Stomach smooth muscle (tissue), 2 donors: ENCODE measurements around the gene SPAG7.

ENCODE experiments used
- H3K27ac ChIP-seq: one replicate; pipeline ENCODE4 v1.7.0; 2013; ENCODE audit warnings: mild to moderate bottlenecking, low read length, inconsistent platforms
- H3K27me3 ChIP-seq, 2 donors: one replicate each; pipeline ENCODE4 v1.7.0; 2013; ENCODE audit warnings: low read length in 2 of 2; ENCODE audit not compliant: insufficient read depth in 2 of 2, control insufficient read depth in 1 of 2
- H3K36me3 ChIP-seq, 2 donors: one replicate each; pipeline ENCODE4 v1.7.0; 2013; ENCODE audit warnings: low read length in 2 of 2; ENCODE audit not compliant: control insufficient read depth in 2 of 2, insufficient read depth in 2 of 2
- H3K4me1 ChIP-seq: one replicate; pipeline ENCODE4 v1.7.0; 2013; ENCODE audit warnings: low read length; ENCODE audit not compliant: control insufficient read depth, insufficient read depth
- H3K4me3 ChIP-seq, 2 donors: one replicate each; pipeline ENCODE4 v1.7.0; 2013; ENCODE audit warnings: low read length in 2 of 2
- H3K9ac ChIP-seq, 2 donors: one replicate each; pipeline ENCODE4 v1.7.0; 2013; ENCODE audit warnings: low read length in 2 of 2, mild to moderate bottlenecking in 1 of 2
- H3K9me3 ChIP-seq, 2 donors: one replicate each; pipeline ENCODE4 v1.7.0; 2013; ENCODE audit warnings: low read length in 2 of 2; ENCODE audit not compliant: control insufficient read depth in 2 of 2
- donor health status: healthy.
- donor health status: Pancreatic carcinoma.

The SPAG7 gene

DNA sequence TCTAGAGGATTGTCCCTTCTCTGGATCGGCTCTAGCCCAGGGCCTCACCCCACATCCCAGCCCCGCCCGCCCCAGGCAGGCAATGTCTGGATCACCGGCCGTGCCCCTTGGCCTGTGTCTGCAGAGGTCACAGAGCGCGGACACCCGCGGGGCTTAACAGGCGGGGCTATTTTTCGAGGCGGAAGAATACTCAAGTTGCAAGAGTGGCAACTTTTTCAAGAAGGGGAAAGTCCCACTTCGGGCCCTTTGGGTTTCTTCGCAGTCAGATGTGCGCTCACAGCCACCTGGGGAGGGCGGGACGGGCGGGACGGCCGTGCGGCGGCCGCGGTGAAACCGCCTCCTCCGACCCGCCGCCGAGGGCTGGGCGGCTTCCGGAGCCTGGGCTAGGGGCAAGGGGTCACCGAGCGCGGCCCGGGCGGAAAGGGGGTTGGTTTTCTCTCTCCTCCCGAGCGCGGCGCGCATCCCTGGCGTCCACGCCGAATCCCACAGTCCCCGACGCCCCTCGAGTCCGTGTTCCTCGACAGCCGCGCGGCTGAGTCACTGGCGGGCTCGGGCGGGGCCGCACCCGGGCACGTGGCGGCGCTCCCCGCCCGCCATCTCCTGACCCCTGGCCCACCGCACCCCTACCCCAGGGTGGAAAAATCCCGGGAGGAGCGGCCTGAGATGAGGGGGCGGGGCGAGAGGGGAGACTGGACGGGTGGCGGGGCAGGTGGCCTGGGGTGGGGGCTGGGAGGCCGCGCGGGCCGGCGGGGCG lies 18.1 kb downstream of the SPAG7 start:
- H3K9me3 ChIP-seq, result no peaks in the 10 kb centered on the region
- H3K4me1 ChIP-seq, result peaks cover 43% of the 10 kb centered on the region
- H3K9ac ChIP-seq, result peak overlapping the region; percentile 68 to 76

DNA sequence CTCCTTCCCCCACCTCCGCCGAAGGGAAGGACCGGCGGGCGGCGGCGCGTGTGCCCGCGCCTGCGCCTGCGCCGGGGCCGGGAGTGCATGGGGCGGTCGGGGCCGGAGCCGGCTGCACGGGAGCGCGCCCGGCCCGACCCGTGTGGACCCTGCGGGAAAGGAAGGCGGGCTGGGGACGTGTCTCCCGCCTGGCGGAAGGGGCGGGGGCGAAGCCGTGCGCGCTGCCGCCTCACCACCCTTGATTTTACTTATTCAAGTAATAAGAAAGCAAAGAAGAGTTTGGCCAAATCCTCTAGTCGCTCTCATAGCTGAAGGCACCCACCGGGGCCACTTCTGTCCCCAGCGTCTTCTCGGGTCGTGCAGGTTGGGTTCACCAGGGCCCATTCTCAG lies 18.7 kb downstream of the SPAG7 start:
- Histone ChIP-seq H3K4me1 (peaks cover 48% of the 10 kb centered on the region), H3K4me3 (peak overlapping the region; percentile 91 to 94), H3K27me3 (no peaks in the 10 kb centered on the region), H3K9ac (peak overlapping the region; percentile 68 to 76), H3K9me3 (no peaks in the 10 kb centered on the region), H3K27ac (peak overlapping the region; percentile 97), H3K36me3 (peaks cover 17 to 19% of the 10 kb centered on the region in 2 donors)

More for the DNA sequence above, 18.1 kb downstream of the SPAG7 start:
- H3K36me3 ChIP-seq, result peaks cover 11 to 15% of the 10 kb centered on the region in 2 donors
- H3K27me3 ChIP-seq, result no peaks in the 10 kb centered on the region
- H3K27ac ChIP-seq, result peak overlapping the region; percentile 97
- H3K4me3 ChIP-seq, result peak overlapping the region; percentile 91 to 94

DNA sequence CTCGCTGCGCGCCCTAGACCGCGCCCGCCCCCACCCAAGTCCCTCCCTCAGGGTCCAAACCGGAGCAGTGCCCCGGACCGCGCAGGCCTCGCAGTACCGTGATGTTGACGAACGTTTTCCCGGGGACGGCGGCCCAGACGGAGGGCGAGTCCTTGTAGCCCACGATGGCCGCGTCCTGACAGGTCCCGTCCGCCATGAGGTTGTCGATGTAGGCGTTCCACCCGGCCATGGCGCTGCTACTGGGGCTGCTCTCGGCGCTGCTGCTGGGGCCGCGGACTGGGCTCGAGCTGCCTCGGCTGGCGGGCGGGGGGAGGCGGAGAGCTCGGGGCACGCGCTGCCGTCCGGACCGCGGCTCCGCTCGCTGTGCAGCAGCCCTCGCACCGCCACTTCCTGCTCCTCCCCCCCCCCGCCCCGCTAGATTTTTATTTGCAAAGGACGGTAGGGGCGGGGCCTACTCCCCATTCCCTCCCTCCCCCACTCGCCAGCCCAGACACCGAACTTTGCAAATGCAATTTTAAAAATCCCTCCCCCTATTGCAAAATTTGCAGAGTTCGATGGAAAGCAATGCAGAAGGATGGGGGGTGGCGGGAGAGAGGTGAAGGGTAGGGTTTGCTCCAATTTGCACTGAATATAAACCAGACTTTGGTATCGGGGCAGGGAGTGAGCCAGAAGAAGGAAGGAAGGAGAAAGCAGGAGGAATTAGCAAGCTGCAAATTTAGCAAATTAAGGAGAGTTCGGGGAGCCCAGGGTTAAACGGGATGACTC lies 19.3 kb downstream of the SPAG7 start, which contains the start of gene PFN1:
TSS of gene PFN1 (minus strand) at position 365 of the 765 bp plus-strand sequence. CDS start at position 229, 136 bp downstream.
- no peaks in the 10 kb centered on the region for H3K27me3 ChIP-seq
- H3K9me3 ChIP-seq, result no peaks in the 10 kb centered on the region
- peak within 1 kb of the TSS; percentile 97 for H3K27ac ChIP-seq
- H3K9ac ChIP-seq, result peak within 1 kb of the TSS; percentile 94 to 100
- H3K4me3 ChIP-seq, result peak within 1 kb of the TSS; percentile 91 to 94
- peaks cover 49% of the 10 kb centered on the region for H3K4me1 ChIP-seq
- peaks cover 19 to 23% of the 10 kb centered on the region in 2 donors for H3K36me3 ChIP-seq

DNA sequence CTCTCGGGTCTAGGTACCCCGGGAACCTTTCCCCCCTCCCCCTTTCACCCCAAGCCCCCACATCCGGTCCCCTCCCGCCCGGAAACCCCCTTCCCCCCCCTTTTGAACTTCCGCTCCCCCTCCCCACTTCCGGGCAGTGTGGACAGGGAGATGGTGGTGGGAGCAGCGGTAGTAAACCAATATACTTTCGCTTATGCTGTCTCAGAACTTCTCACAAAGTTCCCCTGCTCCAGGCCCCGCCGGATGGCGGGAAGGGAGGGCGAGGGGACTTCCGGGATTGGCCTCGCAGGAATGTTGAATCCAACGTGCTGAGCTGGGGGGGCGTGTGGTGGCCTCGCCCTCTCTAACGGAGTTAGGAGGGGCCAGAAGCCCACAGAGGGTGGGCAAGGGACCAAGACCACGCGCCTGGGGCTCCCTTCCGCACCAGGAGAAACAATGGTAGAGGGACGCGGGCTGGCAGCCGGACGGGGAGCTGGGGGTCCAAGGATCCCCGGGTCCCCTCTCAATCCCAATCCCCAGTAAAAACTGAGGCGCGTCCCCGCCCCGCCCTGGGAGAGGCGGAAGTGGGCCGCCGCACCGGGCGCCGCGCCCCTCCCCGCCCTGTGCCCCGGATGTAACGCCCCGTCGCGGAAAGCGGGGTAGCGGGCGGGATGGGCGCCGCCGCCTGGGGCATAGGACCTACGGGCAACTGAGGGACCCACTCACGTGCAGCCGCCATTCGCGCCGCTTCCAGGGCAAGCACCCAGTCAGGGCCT lies 20.0 kb downstream of the SPAG7 start:
- Histone ChIP-seq H3K27me3 (no peaks in the 10 kb centered on the region), H3K27ac (peak overlapping the region; percentile 97), H3K9ac (peak overlapping the region; percentile 94 to 100), H3K4me1 (peaks cover 49% of the 10 kb centered on the region), H3K4me3 (peak overlapping the region; percentile 69 to 94), H3K36me3 (peaks cover 27 to 31% of the 10 kb centered on the region in 2 donors), H3K9me3 (no peaks in the 10 kb centered on the region)

DNA sequence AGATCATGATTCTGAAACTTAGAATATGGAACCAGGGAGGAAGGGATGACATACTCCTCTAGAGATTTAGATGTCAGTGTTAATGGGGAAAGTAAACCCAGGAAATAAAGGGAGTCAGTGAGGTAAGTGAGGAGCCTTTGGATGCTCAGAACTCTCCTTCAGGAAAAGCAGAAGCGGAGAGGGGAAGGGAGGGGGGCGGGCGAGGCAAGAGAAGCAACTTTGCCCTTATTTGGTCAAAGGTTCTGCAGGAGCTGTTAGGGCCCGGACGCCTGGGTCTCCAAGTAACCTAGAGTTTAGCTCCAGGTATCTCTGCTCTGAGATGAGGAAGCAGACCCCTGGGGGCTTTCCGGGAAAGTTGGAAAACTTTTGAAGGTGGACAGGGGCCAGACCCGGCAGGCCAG lies 20.6 kb downstream of the SPAG7 start:
- Histone ChIP-seq H3K36me3 (peaks cover 31 to 36% of the 10 kb centered on the region in 2 donors), H3K27ac (peak overlapping the region; percentile 97), H3K27me3 (no peaks in the 10 kb centered on the region), H3K4me1 (peaks cover 54% of the 10 kb centered on the region), H3K9me3 (no peaks in the 10 kb centered on the region), H3K9ac (peak overlapping the region; percentile 82 to 100), H3K4me3 (peak overlapping the region; percentile 69 to 94)

DNA sequence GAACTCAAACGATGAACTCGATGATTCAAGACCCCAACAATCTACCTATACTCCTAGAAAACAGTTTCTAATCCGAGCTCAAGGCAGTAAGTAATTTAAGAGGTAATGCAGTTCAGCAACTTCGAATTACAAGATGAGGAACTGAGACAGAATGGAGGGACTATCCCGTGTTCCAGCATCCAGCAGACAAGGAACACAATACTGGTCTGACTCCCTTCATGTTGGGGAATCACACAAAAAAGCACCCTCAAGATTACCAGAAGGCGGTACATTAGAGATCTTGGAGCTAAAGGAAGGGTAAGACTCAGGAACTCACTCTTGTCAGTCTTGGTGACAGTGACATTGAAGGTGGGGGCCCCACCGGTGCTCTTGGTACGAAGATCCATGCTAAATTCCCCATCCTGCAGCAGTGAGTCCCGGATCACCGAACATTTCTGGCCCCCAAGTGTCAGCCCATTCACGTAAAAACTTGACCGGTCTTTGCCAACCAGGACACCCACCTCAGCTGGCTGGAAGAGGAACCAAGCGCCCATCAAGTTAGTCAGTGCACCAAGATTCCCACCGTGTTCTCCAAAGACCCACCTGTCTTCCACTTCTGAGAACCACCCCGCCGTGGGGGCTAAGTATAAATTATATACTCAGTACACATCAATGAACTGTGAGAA lies 21.2 kb downstream of the SPAG7 start:
- H3K27me3 ChIP-seq, result no peaks in the 10 kb centered on the region
- H3K27ac ChIP-seq, result peak overlapping the region; percentile 97
- peak overlapping the region; percentile 82 to 100 for H3K9ac ChIP-seq
- H3K4me1 ChIP-seq, result peaks cover 54% of the 10 kb centered on the region
- H3K9me3 ChIP-seq, result no peaks in the 10 kb centered on the region
- H3K36me3 ChIP-seq, result peaks cover 32 to 37% of the 10 kb centered on the region in 2 donors
- H3K4me3 ChIP-seq, result peak overlapping the region; percentile 69 to 94

DNA sequence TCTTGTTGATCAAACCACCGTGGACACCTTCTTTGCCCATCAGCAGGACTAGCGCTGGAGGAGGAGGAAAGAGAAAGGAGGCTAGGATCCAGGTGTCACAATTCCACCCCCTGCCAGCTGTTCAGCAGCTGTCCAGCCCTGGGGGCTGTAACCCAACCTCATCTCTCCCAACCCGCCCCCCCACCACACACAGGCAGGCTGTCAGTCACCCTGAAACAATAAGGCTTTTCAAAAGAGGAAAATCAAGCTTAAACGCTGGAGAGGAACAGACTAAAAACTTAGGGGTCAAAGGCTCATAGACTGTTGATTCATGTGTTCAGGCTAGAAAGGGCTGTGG lies 21.7 kb downstream of the SPAG7 start:
- Histone ChIP-seq H3K27ac (peak overlapping the region; percentile 97), H3K9ac (peak overlapping the region; percentile 82 to 100), H3K27me3 (no peaks in the 10 kb centered on the region), H3K36me3 (peaks cover 32 to 37% of the 10 kb centered on the region in 2 donors), H3K4me3 (peak overlapping the region; percentile 69 to 94), H3K4me1 (peaks cover 54% of the 10 kb centered on the region), H3K9me3 (no peaks in the 10 kb centered on the region)

DNA sequence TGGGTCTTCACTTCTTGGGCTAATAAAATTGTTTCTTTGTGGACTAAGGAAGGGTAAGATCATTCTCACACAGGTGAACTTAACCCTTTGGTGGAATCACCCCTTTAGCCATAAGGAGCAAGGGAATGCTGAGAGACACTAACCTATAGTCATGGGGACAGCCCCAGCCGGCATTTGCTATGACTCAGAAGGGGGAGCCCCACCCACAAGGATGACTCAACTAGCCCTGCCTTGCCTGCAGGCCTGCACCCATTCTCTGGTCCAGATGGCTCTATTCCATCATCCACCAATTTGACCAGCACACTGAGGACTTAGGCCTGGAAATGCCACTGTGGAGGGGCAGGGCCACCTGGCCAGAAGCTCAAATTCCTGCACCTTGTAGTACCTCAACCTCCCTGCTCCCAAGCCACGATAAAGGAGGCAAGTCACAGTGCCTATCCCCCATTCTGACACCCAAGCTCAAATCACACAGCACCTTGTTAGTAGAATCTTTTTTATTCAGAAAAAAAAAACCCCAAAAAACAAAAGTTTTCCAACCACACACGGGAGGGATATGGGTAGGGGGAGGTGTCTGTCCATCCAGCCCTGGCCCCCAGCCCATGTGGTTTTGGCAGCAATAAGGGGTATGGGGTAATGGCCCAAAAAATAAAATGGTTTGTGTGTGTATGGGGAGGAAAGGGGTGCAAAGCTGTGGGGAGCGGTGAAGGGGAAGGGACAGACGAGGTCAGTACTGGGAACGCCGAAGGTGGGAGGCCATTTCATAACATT lies 22.3 kb downstream of the SPAG7 start:
- H3K27me3 ChIP-seq, result no peaks in the 10 kb centered on the region
- peaks cover 32 to 37% of the 10 kb centered on the region in 2 donors for H3K36me3 ChIP-seq
- H3K9ac ChIP-seq, result peak overlapping the region; percentile 32 to 42
- H3K9me3 ChIP-seq, result no peaks in the 10 kb centered on the region
- peak overlapping the region; percentile 33 to 94 for H3K4me3 ChIP-seq
- H3K4me1 ChIP-seq, result peaks cover 54% of the 10 kb centered on the region
- peak overlapping the region; percentile 75 for H3K27ac ChIP-seq

DNA sequence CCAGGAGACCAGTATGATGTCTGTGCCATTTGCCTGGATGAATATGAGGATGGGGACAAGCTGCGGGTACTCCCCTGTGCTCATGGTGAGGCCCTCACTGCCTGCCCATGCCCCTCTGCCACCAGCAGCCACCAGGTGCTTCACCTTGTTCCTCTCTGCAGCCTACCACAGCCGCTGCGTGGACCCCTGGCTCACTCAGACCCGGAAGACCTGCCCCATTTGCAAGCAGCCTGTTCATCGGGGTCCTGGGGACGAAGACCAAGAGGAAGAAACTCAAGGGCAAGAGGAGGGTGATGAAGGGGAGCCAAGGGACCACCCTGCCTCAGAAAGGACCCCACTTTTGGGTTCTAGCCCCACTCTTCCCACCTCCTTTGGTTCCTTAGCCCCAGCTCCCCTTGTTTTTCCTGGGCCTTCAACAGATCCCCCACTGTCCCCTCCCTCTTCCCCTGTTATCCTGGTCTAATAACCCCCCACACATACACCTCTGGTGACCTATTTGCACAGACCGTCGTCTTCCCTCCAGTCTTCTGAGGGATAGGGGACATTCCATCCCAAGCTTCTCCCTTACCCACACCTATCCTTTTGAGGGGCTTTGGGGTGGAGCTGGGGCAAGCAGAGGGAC lies 23.0 kb downstream of the SPAG7 start:
- Histone ChIP-seq H3K27ac (peak overlapping the region; percentile 75), H3K4me1 (peaks cover 51% of the 10 kb centered on the region), H3K4me3 (peak overlapping the region in 1 of 2 donors; percentile 94), H3K27me3 (no peaks in the 10 kb centered on the region), H3K36me3 (peaks cover 32 to 37% of the 10 kb centered on the region in 2 donors), H3K9ac (peak overlapping the region; percentile 32 to 42), H3K9me3 (no peaks in the 10 kb centered on the region)
